OCI-LY3 (cell line): ENCODE results near the gene MED26.
A peak's percentile ranks its signal among the peaks of the same experiment; 100 is the strongest.
"Not testable (repeated sequence)": the region's sequence is repeated elsewhere in the genome, so short reads cannot be mapped to it uniquely, and the experiment has no call there.

ENCODE experiments used
- H2AFZ ChIP-seq: fragments of 200-600, 300-600 bp; shearing (Covaris generic); 2 replicates; pipeline ENCODE4 v1.6.0; 2014; ENCODE audit warnings: antibody characterized with exemption, low read depth, low read length
- H3K27ac ChIP-seq: fragments of 200-600, 300-600 bp; sonication (generic); 2 replicates; pipeline ENCODE4 v1.5.1; 2014; ENCODE audit warnings: mild to moderate bottlenecking, low read length, moderate library complexity, mixed read lengths
- H3K27me3 ChIP-seq: fragments of 200-600, 300-600 bp; sonication (generic); 2 replicates; pipeline ENCODE4 v1.6.1; 2014; ENCODE audit warnings: low read depth, low read length, mixed read lengths
- H3K36me3 ChIP-seq: fragments of 200-600, 300-600 bp; sonication (generic); replicated peaks from 2 replicates; pipeline ENCODE3; 2014; ENCODE audit warnings: low read depth, low read length, mixed read lengths
- H3K4me1 ChIP-seq: fragments of 300-600, 200-600 bp; sonication (generic); 2 replicates; pipeline ENCODE4 v1.6.1; 2014; ENCODE audit warnings: low read length, mixed read lengths
- H3K4me2 ChIP-seq: fragments of 200-600, 300-600 bp; sonication (generic); 2 replicates; pipeline ENCODE4 v1.6.1; 2014; ENCODE audit warnings: low read length, mixed read lengths
- H3K4me3 ChIP-seq: fragments of 300-600, 200-600 bp; sonication (generic); 2 replicates; pipeline ENCODE4 v1.5.1; 2014; ENCODE audit warnings: antibody characterized with exemption, mild to moderate bottlenecking, low read length, moderate library complexity
- H3K79me2 ChIP-seq: fragments of 300-600, 200-600 bp; shearing (Covaris generic); 2 replicates; pipeline ENCODE4 v1.6.1; 2014; ENCODE audit warnings: mild to moderate bottlenecking, low read length, mixed read lengths
- H3K9ac ChIP-seq: fragments of 300-600, 200-600 bp; shearing (Covaris generic); 2 replicates; pipeline ENCODE4 v1.6.0; 2014; ENCODE audit warnings: mild to moderate bottlenecking, low read length, moderate library complexity
- H3K9me3 ChIP-seq: fragments of 200-600, 300-600 bp; shearing (Covaris generic); 2 replicates; pipeline ENCODE4 v1.6.1; 2014; ENCODE audit warnings: low read length, mixed read lengths; ENCODE audit not compliant: insufficient read depth
- H4K20me1 ChIP-seq: fragments of 200-600, 300-600 bp; sonication (generic); 2 replicates; pipeline ENCODE4 v1.6.1; 2016; ENCODE audit warnings: low read length, mixed read lengths; ENCODE audit not compliant: insufficient read depth
- EZH2phosphoT487 ChIP-seq: fragments of 200-600 bp; shearing (Covaris generic); IDR thresholded peaks from 2 replicates; pipeline ENCODE4 v1.6.1; 2018; ENCODE audit warnings: antibody characterized with exemption, mixed run types, low read depth
- TF ChIP-seq, protein P1 (sequence below): fragments of 200-600, 300-600 bp; sonication (generic); IDR thresholded peaks from 2 replicates; pipeline ENCODE4 v1.5.1; 2014; ENCODE audit warnings: antibody characterized with exemption, low read length, low read depth

The MED26 gene, protein sequence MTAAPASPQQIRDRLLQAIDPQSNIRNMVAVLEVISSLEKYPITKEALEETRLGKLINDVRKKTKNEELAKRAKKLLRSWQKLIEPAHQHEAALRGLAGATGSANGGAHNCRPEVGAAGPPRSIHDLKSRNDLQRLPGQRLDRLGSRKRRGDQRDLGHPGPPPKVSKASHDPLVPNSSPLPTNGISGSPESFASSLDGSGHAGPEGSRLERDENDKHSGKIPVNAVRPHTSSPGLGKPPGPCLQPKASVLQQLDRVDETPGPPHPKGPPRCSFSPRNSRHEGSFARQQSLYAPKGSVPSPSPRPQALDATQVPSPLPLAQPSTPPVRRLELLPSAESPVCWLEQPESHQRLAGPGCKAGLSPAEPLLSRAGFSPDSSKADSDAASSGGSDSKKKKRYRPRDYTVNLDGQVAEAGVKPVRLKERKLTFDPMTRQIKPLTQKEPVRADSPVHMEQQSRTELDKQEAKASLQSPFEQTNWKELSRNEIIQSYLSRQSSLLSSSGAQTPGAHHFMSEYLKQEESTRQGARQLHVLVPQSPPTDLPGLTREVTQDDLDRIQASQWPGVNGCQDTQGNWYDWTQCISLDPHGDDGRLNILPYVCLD

DNA sequence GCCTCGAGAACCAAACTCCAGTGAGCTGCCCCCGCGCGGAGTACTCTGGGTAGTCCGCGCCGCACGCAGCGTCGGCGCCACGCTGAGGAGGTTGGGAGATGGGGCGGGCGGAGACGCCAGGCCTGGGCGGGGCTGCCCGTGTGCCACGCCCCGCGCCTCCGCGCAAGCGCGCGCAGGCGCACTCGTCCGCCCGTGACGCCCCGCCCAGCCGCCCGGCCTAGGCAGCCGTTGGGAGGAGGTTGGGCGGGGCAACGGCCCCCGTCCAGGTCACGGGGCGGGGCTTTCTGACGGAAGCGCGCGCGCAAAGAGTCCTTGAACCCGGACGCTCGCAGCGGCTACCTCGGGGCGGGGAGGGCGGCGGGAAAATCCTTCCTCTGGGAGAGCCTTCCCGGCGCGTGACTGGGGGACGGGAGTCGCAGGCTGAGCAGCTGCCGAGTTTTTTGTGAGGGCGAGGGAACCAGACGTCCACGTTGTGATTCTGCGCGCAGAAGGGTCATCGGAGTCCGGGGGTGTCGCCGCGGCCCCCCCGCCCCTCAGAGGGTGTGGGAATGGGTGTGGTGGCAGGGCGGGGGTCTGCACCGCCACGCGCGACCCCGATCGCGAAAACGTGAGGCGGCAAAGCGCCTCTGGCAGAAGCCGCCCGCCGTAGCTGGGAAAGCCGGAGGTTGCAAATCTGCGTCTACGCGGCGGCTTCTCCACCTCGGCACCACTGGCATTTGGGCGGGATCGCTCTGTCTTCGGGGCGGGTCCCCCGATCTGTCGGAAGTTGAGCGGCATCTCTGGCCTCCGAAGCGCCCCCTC is at the start of gene MED26:
MED26 (minus strand) TSS at position 22 of the 801 bp plus-strand sequence. CDS start 261 bp downstream, outside the sequence.
- Histone ChIP-seq H2AFZ (peak within 1 kb of the TSS; percentile 79), H3K36me3 (peaks cover 38% of the 10 kb centered on the region), H3K4me2 (peak within 1 kb of the TSS; percentile 94), H3K4me1 (peaks cover 31% of the 10 kb centered on the region), H3K9me3 (no peaks in the 10 kb centered on the region), H3K27me3 (no peaks in the 10 kb centered on the region), H3K9ac (peak within 1 kb of the TSS; percentile 96), H3K27ac (peak within 1 kb of the TSS; percentile 68), H4K20me1 (peaks cover 42% of the 10 kb centered on the region), H3K4me3 (peak within 1 kb of the TSS; percentile 99), H3K79me2 (peaks cover 50% of the 10 kb centered on the region)
- TF ChIP-seq, protein P1, sequence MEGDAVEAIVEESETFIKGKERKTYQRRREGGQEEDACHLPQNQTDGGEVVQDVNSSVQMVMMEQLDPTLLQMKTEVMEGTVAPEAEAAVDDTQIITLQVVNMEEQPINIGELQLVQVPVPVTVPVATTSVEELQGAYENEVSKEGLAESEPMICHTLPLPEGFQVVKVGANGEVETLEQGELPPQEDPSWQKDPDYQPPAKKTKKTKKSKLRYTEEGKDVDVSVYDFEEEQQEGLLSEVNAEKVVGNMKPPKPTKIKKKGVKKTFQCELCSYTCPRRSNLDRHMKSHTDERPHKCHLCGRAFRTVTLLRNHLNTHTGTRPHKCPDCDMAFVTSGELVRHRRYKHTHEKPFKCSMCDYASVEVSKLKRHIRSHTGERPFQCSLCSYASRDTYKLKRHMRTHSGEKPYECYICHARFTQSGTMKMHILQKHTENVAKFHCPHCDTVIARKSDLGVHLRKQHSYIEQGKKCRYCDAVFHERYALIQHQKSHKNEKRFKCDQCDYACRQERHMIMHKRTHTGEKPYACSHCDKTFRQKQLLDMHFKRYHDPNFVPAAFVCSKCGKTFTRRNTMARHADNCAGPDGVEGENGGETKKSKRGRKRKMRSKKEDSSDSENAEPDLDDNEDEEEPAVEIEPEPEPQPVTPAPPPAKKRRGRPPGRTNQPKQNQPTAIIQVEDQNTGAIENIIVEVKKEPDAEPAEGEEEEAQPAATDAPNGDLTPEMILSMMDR, result no peak
- TF ChIP-seq EZH2phosphoT487, result no peak

GRCh38 chr19:16677055-16677454 is 49.1 kb upstream of the MED26 start:
- TF ChIP-seq, protein P1, result no peak
- no peak for TF ChIP-seq EZH2phosphoT487
- H3K9me3 ChIP-seq, result no peaks in the 10 kb centered on the region
- H3K9ac ChIP-seq, result no peak overlapping the region

GRCh38 chr19:16676101-16676798 is 48.2 kb upstream of the MED26 start:
- no peak overlapping the region for H3K9ac ChIP-seq
- TF ChIP-seq, protein P1, result no peak
- TF ChIP-seq EZH2phosphoT487, result no peak

More at GRCh38 chr19:16677055-16677454, 49.1 kb upstream of the MED26 start:
- no peak overlapping the region for H3K27ac ChIP-seq
- H3K27me3 ChIP-seq, result no peaks in the 10 kb centered on the region
- peaks cover 17% of the 10 kb centered on the region for H3K36me3 ChIP-seq
- no peaks in the 10 kb centered on the region for H3K79me2 ChIP-seq
- no peaks in the 10 kb centered on the region for H4K20me1 ChIP-seq
- no peak overlapping the region for H3K4me3 ChIP-seq
- H2AFZ ChIP-seq, result no peak overlapping the region
- no peak overlapping the region for H3K4me2 ChIP-seq
- H3K4me1 ChIP-seq, result no peaks in the 10 kb centered on the region

GRCh38 chr19:16673839-16674238 is 45.8 kb upstream of the MED26 start:
- not testable (repeated sequence) for H3K4me1 ChIP-seq, H3K4me2 ChIP-seq, H2AFZ ChIP-seq, H4K20me1 ChIP-seq, H3K79me2 ChIP-seq, H3K27ac ChIP-seq, H3K27me3 ChIP-seq, H3K36me3 ChIP-seq, H3K9ac ChIP-seq, H3K4me3 ChIP-seq, H3K9me3 ChIP-seq

More at GRCh38 chr19:16676101-16676798, 48.2 kb upstream of the MED26 start:
- H3K4me3 ChIP-seq, result no peak overlapping the region
- H3K79me2 ChIP-seq, result no peaks in the 10 kb centered on the region
- H2AFZ ChIP-seq, result no peak overlapping the region
- H3K36me3 ChIP-seq, result peaks cover 9% of the 10 kb centered on the region
- no peaks in the 10 kb centered on the region for H4K20me1 ChIP-seq
- no peak overlapping the region for H3K4me2 ChIP-seq
- no peak overlapping the region for H3K27ac ChIP-seq
- no peaks in the 10 kb centered on the region for H3K27me3 ChIP-seq
- no peaks in the 10 kb centered on the region for H3K4me1 ChIP-seq
- H3K9me3 ChIP-seq, result no peaks in the 10 kb centered on the region
